Gastrocnemius medialis (tissue), 4 donors: Measurements from ENCODE around the gene PPY.

ENCODE experiments used
- CTCF ChIP-seq, 5 experiments: fragments of 450-650 bp in 3 of 5; fragments of 200-600 bp in 2 of 5; sonication (generic) in 2 of 5; IDR thresholded peaks in 4 of 5; conservative IDR thresholded peaks in 1 of 5; 1 replicate in 4 of 5; 2 replicates in 1 of 5; pipeline ENCODE4 v1.5.1; 2016 to 2019; ENCODE audit warnings: antibody characterized with exemption in 5 of 5, mild to moderate bottlenecking in 3 of 5, moderate library complexity in 3 of 5
- POLR2A ChIP-seq, 2 donors: fragments of 450-650 bp; IDR thresholded peaks; one replicate each; pipeline ENCODE4 v1.6.1; 2017; ENCODE audit warnings: antibody characterized with exemption in 2 of 2, mild to moderate bottlenecking in 2 of 2, moderate library complexity in 2 of 2

- no peak for TF ChIP-seq CTCF (IDR thresholded peaks at IDR 0.05 in 4 of 5, conservative IDR thresholded peaks at IDR 0.05 in 1 of 5)
- TF ChIP-seq POLR2A (IDR thresholded peaks at IDR 0.05): no peak
Measured at GRCh38 chr17:43945074-43945829, 3.0 kb upstream of the PPY start.
